ENCODE results near the gene SPDYE2B.
"Not testable (repeated sequence)": the region's sequence is repeated elsewhere in the genome, so short reads cannot be mapped to it uniquely, and the experiment has no call there.

SPDYE2B gene

GRCh38 chr7:102643404-102643803, 6.7 kb upstream of the SPDYE2B start:
- DNase-seq: not testable (repeated sequence)

GRCh38 chr7:102647813-102648212, 2.3 kb upstream of the SPDYE2B start:
- DNase-seq: not testable (repeated sequence)

- not testable (repeated sequence) for DNase-seq
Observed at GRCh38 chr7:102664765-102665164, 14.6 kb downstream of the SPDYE2B start.

GRCh38 chr7:102666850-102667249, 16.7 kb downstream of the SPDYE2B start:
- not testable (repeated sequence) for DNase-seq

GRCh38 chr7:102667523-102667922, 17.4 kb downstream of the SPDYE2B start:
- not testable (repeated sequence) for DNase-seq

GRCh38 chr7:102671166-102671955, 21.2 kb downstream of the SPDYE2B start, which contains the start of gene POLR2J2:
Gene POLR2J2, minus strand, starts transcription at chr7:102671663. Its CDS starts 62 bp downstream, at chr7:102671601.
- not testable (repeated sequence) for DNase-seq

GRCh38 chr7:102671956-102672307, 21.8 kb downstream of the SPDYE2B start:
- not testable (repeated sequence) for DNase-seq

GRCh38 chr7:102673447-102674067, 23.4 kb downstream of the SPDYE2B start:
- DNase-seq: not testable (repeated sequence)

- peak; percentile 37 for DNase-seq
Observed at GRCh38 chr7:102675545-102675944, 25.4 kb downstream of the SPDYE2B start.

- DNase-seq: not testable (repeated sequence)
Observed at GRCh38 chr7:102680780-102681179, 30.7 kb downstream of the SPDYE2B start.

GRCh38 chr7:102682560-102682959, 32.4 kb downstream of the SPDYE2B start:
- not testable (repeated sequence) for DNase-seq

- not testable (repeated sequence) for DNase-seq
Observed at GRCh38 chr7:102688299-102689036, 38.3 kb downstream of the SPDYE2B start.

GRCh38 chr7:102689436-102690282, 39.5 kb downstream of the SPDYE2B start:
- DNase-seq: peak; percentile 60

- not testable (repeated sequence) for DNase-seq
Observed at GRCh38 chr7:102690602-102691001, 40.5 kb downstream of the SPDYE2B start.

- DNase-seq: not testable (repeated sequence)
Observed at GRCh38 chr7:102694008-102694407, 43.9 kb downstream of the SPDYE2B start.

GRCh38 chr7:102695033-102695552, 45.0 kb downstream of the SPDYE2B start:
- not testable (repeated sequence) for DNase-seq

- DNase-seq: not testable (repeated sequence)
Observed at GRCh38 chr7:102696009-102696408, 45.9 kb downstream of the SPDYE2B start.

GRCh38 chr7:102697642-102698512, 47.8 kb downstream of the SPDYE2B start:
- not testable (repeated sequence) for DNase-seq

GRCh38 chr7:102698962-102699750, 49.0 kb downstream of the SPDYE2B start:
- not testable (repeated sequence) for DNase-seq
